HFFc6 (cell line): Measurements from ENCODE around the gene CMSS1. TPM values are rescaled to one million over a fixed set of nuclear protein-coding genes. Genes with fewer than 3 reads are reported as not detected.

Source experiments
- DNase-seq: peaks from one replicate; pipeline ENCODE4 v3.0.0-alpha.2; 2018
- H3K27ac Mint-ChIP-seq: 2 replicates; pipeline ENCODE4 v1.8.0; 2020; ENCODE audit warnings: mild to moderate bottlenecking, mixed read lengths
- H3K27me3 Mint-ChIP-seq: 2 replicates; pipeline ENCODE4 v1.8.0; 2021; ENCODE audit warnings: mild to moderate bottlenecking, moderate library complexity, mixed read lengths; ENCODE audit not compliant: insufficient read depth
- H3K36me3 Mint-ChIP-seq: 2 replicates; pipeline ENCODE4 v1.8.0; 2021; ENCODE audit warnings: low read depth, mixed read lengths
- H3K4me1 Mint-ChIP-seq: 2 replicates; pipeline ENCODE4 v1.8.0; 2020; ENCODE audit warnings: low read depth, mixed read lengths
- H3K4me3 Mint-ChIP-seq: 2 replicates; pipeline ENCODE4 v1.8.0; 2020; ENCODE audit warnings: mild to moderate bottlenecking, moderate library complexity, mixed read lengths
- H3K9me3 Mint-ChIP-seq: 2 replicates; pipeline ENCODE4 v1.8.0; 2020; ENCODE audit warnings: mild to moderate bottlenecking, mixed read lengths
- CTCF ChIP-seq: fragments of 200-600 bp; sonication (generic); IDR thresholded peaks from 2 replicates; pipeline ENCODE4 v1.5.0; 2021; ENCODE audit warnings: antibody characterized with exemption, mild to moderate bottlenecking
- total RNA-seq, 6 experiments: library from RNA; stranded (reverse); fragmentation: NEBNext Ultra II Directional; extraction: Animal tissue kit (Norgen Biotek cat#: 25700); gene quantifications; 2 replicates in 1 of 6; 3 replicates in 5 of 6; pipeline ENCODE4 v1.2.3, GENCODE V29; 2021

CMSS1 gene
- total RNA-seq, 6 experiments from 2014 or later: 27.8 to 47.0 (median 38.1) TPM

- Mint-ChIP-seq H3K27ac (no peak overlapping the region), H3K27me3 (peaks cover 2% of the 10 kb centered on the region; the same call in 1 of the 2 replicates), H3K4me1 (no peaks in the 10 kb centered on the region), H3K4me3 (no peak overlapping the region), H3K36me3 (peaks cover 4% of the 10 kb centered on the region; the same call in 1 of the 2 replicates), H3K9me3 (peaks cover 7% of the 10 kb centered on the region)
- no peak for DNase-seq
- TF ChIP-seq CTCF: no peak
Measured at GRCh38 chr3:99799422-99799821, 18.2 kb upstream of the CMSS1 start.

GRCh38 chr3:99803297-99803696, 14.4 kb upstream of the CMSS1 start:
- TF ChIP-seq CTCF: no peak
- H3K9me3 Mint-ChIP-seq: peaks cover 21% of the 10 kb centered on the region
- peaks cover 2% of the 10 kb centered on the region for H3K27me3 Mint-ChIP-seq
- no peak overlapping the region for H3K4me3 Mint-ChIP-seq
- H3K27ac Mint-ChIP-seq: no peak overlapping the region
- no peaks in the 10 kb centered on the region for H3K4me1 Mint-ChIP-seq
- no peak for DNase-seq
- peaks cover 15% of the 10 kb centered on the region for H3K36me3 Mint-ChIP-seq

GRCh38 chr3:99805160-99805559, 12.5 kb upstream of the CMSS1 start:
- no peaks in the 10 kb centered on the region for H3K4me1 Mint-ChIP-seq
- H3K4me3 Mint-ChIP-seq: no peak overlapping the region
- peaks cover 2% of the 10 kb centered on the region for H3K27me3 Mint-ChIP-seq
- H3K9me3 Mint-ChIP-seq: peaks cover 21% of the 10 kb centered on the region
- H3K27ac Mint-ChIP-seq: no peak overlapping the region
- peaks cover 15% of the 10 kb centered on the region for H3K36me3 Mint-ChIP-seq
- TF ChIP-seq CTCF: no peak
- no peak for DNase-seq

GRCh38 chr3:99808163-99808794, 9.4 kb upstream of the CMSS1 start:
- H3K36me3 Mint-ChIP-seq: peaks cover 15% of the 10 kb centered on the region
- H3K27ac Mint-ChIP-seq: no peak overlapping the region
- peaks cover 9% of the 10 kb centered on the region for H3K27me3 Mint-ChIP-seq
- no peaks in the 10 kb centered on the region for H3K4me1 Mint-ChIP-seq
- peaks cover 21% of the 10 kb centered on the region for H3K9me3 Mint-ChIP-seq
- DNase-seq: peak; percentile 76
- H3K4me3 Mint-ChIP-seq: no peak overlapping the region
- TF ChIP-seq CTCF: peak; percentile 92

- H3K27ac Mint-ChIP-seq: no peak overlapping the region
- peaks cover 9% of the 10 kb centered on the region for H3K27me3 Mint-ChIP-seq
- peaks cover 10% of the 10 kb centered on the region for H3K36me3 Mint-ChIP-seq
- no peak overlapping the region for H3K4me3 Mint-ChIP-seq
- no peak for TF ChIP-seq CTCF
- DNase-seq: no peak
- peaks cover 13% of the 10 kb centered on the region for H3K9me3 Mint-ChIP-seq
- no peaks in the 10 kb centered on the region for H3K4me1 Mint-ChIP-seq
Measured at GRCh38 chr3:99809565-99809964, 8.1 kb upstream of the CMSS1 start.
